Activated CD4-positive, alpha-beta memory T cell treated with anti-CD3 and anti-CD28 coated beads for 36 hours (primary cell): ENCODE results near the gene GFPT2. TPM values are rescaled to one million over a fixed set of nuclear protein-coding genes. Genes with fewer than 3 reads are reported as not detected.

ENCODE experiments used
- CTCF ChIA-PET: fragments of 350-600 bp; sonication (Branson Sonifier 250); formaldehyde crosslinking; loops from one replicate; lab custom pipeline; 2021; ENCODE audit warnings: antibody characterized with exemption, inconsistent platforms; lab: Charles Lee
- POLR2A ChIA-PET: fragments of 350-600 bp; sonication (Branson Sonifier 250); formaldehyde crosslinking; loops from one replicate; lab custom pipeline; 2021; ENCODE audit warnings: antibody characterized with exemption; lab: Charles Lee
- DNase-seq: peaks from one replicate; pipeline ENCODE4 v3.0.0-alpha.2; 2020
- H3K27ac Mint-ChIP-seq: one replicate; pipeline ENCODE4 v1.8.0; 2021; ENCODE audit warnings: mixed read lengths
- H3K27me3 Mint-ChIP-seq: one replicate; pipeline ENCODE4 v1.8.0; 2021; ENCODE audit warnings: mixed read lengths
- H3K36me3 Mint-ChIP-seq: one replicate; pipeline ENCODE4 v1.8.0; 2021; ENCODE audit warnings: mixed read lengths
- H3K4me1 Mint-ChIP-seq: one replicate; pipeline ENCODE4 v1.8.0; 2021; ENCODE audit warnings: low read depth, mixed read lengths
- H3K4me3 Mint-ChIP-seq: one replicate; pipeline ENCODE4 v1.8.0; 2021; ENCODE audit warnings: mild to moderate bottlenecking, mixed read lengths
- H3K9me3 Mint-ChIP-seq: one replicate; pipeline ENCODE4 v1.8.0; 2021; ENCODE audit warnings: mixed read lengths
- intact Hi-C: fragments of 100-400 bp; cut with micrococcal nuclease; formaldehyde crosslinking; loops from one replicate; pipeline ENCODE4 v1.15.1; 2023
- total RNA-seq, 2 experiments: library from RNA; stranded (reverse); gene quantifications; one replicate each; pipeline ENCODE4 v1.2.3, GENCODE V29; 2021

Gene GFPT2
- total RNA-seq, 2 experiments from 2014 or later, result 0.12 to 0.15 TPM

DNA sequence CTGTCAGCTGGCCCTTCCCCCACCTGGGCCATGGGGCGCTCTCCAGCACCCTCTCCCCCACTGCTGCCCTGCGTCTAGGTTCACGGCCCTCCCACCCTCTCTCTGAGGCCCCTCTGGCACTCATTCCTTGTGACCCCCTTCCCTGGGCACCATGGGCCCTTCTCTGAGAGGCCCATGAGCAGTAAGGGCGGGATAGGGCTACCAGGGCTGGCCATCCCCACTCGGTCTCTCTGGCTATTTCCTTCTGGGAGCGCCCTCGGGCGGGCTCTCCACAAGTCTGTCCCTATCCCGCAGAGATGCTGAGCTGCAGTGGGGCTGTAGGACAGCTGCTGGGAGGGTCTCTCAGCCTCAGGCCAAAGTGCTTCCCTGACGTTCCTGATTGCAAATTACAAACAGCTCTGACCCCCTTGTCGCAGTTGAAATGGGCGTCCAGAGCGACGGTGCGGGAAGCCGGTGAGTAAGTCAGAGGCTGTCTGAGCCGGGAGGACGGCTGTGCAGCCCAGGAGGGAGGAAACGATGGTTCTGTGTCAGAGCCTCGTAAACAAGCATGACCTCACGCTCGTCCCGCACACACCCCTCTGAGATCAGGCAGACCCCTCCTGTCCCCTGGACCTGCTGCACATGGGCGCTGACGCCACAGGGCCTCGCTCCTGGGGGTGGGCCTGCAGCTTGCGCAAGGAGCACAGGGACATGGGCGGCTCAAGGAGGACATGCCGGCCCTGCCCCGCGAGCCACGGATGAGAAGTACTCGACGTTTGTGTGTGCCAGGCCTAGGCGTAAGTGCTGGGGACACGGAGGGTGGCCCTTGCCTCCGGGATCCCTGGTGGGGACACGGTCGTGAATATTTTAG, 36.3 kb upstream of the GFPT2 start:
- Mint-ChIP-seq H3K36me3 (no peaks in the 10 kb centered on the region), H3K4me1 (no peaks in the 10 kb centered on the region), H3K4me3 (no peak overlapping the region), H3K27ac (no peak overlapping the region), H3K9me3 (no peaks in the 10 kb centered on the region), H3K27me3 (peaks cover 2% of the 10 kb centered on the region)
- CTCF ChIA-PET, result no interaction called here
- no peak for DNase-seq
- intact Hi-C loops, result no loop called here
- POLR2A ChIA-PET, result no interaction called here

DNA sequence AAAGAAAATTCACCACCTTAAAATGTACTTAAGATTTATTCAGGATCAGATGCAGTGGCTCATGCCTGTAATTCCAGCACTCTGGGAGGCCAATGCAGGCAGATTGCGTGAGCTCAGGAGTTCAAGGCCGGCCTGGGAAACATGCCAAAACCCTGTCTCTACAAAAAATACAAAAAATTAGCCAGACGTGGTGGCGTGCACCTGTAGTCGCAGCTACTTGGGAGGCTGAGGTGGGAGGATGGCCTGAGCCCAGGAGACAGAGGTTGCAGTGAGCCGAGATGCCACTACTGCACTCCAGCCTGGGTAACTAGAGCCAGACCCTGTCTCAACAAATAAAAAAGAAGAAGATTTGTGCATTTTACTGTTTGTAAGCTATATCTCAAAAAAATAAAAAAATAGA, 34.7 kb upstream of the GFPT2 start:
- Mint-ChIP-seq H3K9me3 (no peaks in the 10 kb centered on the region), H3K27me3 (peaks cover 2% of the 10 kb centered on the region), H3K4me1 (no peaks in the 10 kb centered on the region), H3K4me3 (no peak overlapping the region), H3K27ac (no peak overlapping the region), H3K36me3 (no peaks in the 10 kb centered on the region)
- ChIA-PET POLR2A (no interaction called here), CTCF (interaction anchor here (1.0 kb wide), 1 partner anchor 95 kb away, joined by 3 read pairs; no protein-coding TSS in a partner anchor)
- intact Hi-C loops, result no loop called here
- no peak for DNase-seq

DNA sequence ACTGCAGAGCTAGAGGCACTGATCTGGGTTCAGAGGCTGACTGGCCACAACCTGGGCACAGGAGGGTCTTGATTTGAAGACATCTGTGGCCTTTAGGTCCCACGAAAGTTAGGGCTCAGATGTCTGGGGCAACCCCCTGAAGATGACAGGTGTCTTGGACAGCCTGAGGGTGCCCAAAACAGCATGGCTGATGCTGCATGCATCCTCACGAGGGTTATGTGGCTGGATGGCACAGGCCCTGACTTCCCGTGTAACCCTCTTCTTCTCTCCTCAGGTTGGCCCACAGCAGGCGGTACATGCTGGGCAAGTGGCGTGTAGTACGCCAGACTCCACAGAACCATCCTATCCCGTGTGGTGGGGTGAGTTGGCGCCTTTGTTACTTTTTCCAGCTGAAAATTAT, 29.8 kb upstream of the GFPT2 start:
- H3K27me3 Mint-ChIP-seq, result peaks cover 2% of the 10 kb centered on the region
- no peaks in the 10 kb centered on the region for H3K4me1 Mint-ChIP-seq
- H3K9me3 Mint-ChIP-seq, result no peaks in the 10 kb centered on the region
- ChIA-PET CTCF (no interaction called here), POLR2A (no interaction called here)
- H3K36me3 Mint-ChIP-seq, result no peaks in the 10 kb centered on the region
- DNase-seq, result no peak
- no peak overlapping the region for H3K27ac Mint-ChIP-seq
- intact Hi-C loops, result no loop called here
- no peak overlapping the region for H3K4me3 Mint-ChIP-seq

DNA sequence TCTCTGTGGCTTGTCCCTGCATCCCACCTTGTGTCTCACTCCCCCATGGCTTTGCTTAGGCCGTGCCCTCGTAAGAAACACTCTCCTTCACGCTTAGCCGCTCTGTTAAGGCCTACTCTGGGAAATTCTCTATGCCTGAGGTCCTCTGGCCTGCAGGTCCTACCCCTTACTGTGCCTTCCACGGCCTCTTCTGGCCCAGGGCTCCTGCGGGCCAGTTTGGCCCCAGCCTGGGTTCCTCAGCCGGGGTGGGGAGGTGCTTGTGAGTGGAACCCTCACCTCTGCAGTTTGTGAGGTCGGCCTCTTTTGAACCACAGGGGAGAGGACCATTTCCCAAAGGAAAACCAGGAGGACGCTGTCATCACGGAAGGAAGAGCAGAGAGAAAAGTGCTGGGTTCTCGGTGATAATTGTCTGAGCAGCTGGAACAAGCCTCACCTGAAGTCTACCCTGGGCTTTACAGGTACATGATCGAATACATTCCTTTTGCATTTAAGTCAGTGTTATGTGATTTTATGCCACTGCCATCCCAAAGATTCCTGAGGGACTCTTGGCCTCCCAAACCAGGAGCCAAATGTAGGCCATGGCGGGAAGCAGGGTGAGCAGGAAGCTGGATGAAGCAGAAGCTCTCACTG, 28.8 kb upstream of the GFPT2 start:
- Mint-ChIP-seq H3K27ac (no peak overlapping the region), H3K4me3 (no peak overlapping the region), H3K36me3 (no peaks in the 10 kb centered on the region), H3K4me1 (no peaks in the 10 kb centered on the region), H3K27me3 (peaks cover 2% of the 10 kb centered on the region), H3K9me3 (no peaks in the 10 kb centered on the region)
- DNase-seq, result no peak
- ChIA-PET CTCF (no interaction called here), POLR2A (no interaction called here)
- intact Hi-C loops, result no loop called here

DNA sequence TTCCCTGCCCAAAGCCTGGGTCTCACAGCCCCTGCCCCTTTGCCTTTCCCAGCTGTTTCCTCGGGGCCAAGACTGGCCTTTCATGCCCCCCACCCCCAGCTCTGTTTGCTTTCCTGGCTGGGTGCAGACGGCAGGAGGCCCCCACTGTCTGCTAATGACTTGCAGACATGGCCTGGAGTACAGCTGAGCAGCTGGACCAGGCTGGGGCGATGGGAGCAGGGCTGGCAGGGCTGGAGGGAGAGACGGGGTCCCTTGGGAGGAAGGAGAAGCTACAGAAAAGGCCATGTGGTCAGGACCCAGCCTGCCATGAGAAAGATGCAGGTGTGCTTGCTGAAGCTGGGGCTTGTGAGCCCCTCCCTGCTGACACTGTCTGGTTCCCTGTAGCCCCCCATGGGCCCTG, 28.3 kb upstream of the GFPT2 start:
- no peak for DNase-seq
- no peaks in the 10 kb centered on the region for H3K4me1 Mint-ChIP-seq
- no peaks in the 10 kb centered on the region for H3K36me3 Mint-ChIP-seq
- H3K27me3 Mint-ChIP-seq, result peaks cover 2% of the 10 kb centered on the region
- CTCF ChIA-PET, result interaction anchor here (0.8 kb wide), 1 partner anchor 53 kb away, joined by 3 read pairs; no protein-coding TSS in a partner anchor
- H3K9me3 Mint-ChIP-seq, result no peaks in the 10 kb centered on the region
- intact Hi-C loops, result no loop called here
- no peak overlapping the region for H3K4me3 Mint-ChIP-seq
- H3K27ac Mint-ChIP-seq, result no peak overlapping the region
- POLR2A ChIA-PET, result no interaction called here

DNA sequence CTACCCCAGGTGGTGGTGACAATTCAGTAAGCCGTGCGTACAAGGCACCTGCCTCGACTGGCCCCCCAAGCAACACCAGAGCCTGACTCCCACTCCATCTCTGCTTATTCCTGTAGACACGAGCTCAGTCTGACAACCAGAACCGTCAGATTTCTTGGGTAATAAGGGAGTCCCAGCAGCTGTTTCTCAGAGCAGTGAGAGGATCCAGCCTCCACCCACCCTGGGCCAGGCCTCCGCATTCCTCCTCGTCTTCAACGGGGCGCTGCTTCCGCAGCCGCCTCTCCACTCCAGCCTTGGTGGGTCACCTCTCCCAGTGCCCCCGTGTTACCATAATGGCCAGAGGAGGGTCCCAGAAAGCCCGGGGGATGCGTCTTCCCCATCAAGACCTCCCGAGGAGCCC, 27.7 kb upstream of the GFPT2 start:
- no peaks in the 10 kb centered on the region for H3K9me3 Mint-ChIP-seq
- H3K27me3 Mint-ChIP-seq, result peaks cover 2% of the 10 kb centered on the region
- POLR2A ChIA-PET, result no interaction called here
- H3K36me3 Mint-ChIP-seq, result no peaks in the 10 kb centered on the region
- H3K4me3 Mint-ChIP-seq, result no peak overlapping the region
- intact Hi-C loops, result no loop called here
- no peaks in the 10 kb centered on the region for H3K4me1 Mint-ChIP-seq
- CTCF ChIA-PET, result interaction anchor here (0.8 kb wide), 1 partner anchor 52 kb away, joined by 3 read pairs; no protein-coding TSS in a partner anchor
- no peak overlapping the region for H3K27ac Mint-ChIP-seq
- DNase-seq, result no peak

DNA sequence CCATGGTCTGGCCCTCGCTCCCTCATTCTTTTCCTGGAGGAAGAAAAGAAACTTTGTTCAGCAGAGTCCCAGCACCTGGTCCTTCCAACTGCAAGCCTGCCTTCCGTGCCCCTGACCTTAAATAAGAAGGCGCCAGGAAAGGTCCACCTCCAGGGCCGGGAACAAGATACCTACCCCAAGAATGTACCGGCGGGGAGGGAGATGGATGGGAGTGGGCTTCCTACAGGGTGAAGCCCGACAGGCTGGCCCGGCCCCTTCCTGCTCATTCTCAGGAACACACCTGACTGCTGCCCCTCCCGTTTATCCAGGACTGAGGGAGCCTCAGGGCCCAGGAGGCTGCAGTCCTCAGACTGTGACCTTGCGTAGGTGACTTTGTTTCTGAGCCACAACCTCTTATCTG, 27.3 kb upstream of the GFPT2 start:
- Mint-ChIP-seq H3K4me1 (no peaks in the 10 kb centered on the region), H3K27me3 (peaks cover 2% of the 10 kb centered on the region), H3K9me3 (no peaks in the 10 kb centered on the region), H3K27ac (no peak overlapping the region), H3K4me3 (no peak overlapping the region), H3K36me3 (no peaks in the 10 kb centered on the region)
- ChIA-PET POLR2A (no interaction called here), CTCF (no interaction called here)
- no peak for DNase-seq
- intact Hi-C loops, result no loop called here

DNA sequence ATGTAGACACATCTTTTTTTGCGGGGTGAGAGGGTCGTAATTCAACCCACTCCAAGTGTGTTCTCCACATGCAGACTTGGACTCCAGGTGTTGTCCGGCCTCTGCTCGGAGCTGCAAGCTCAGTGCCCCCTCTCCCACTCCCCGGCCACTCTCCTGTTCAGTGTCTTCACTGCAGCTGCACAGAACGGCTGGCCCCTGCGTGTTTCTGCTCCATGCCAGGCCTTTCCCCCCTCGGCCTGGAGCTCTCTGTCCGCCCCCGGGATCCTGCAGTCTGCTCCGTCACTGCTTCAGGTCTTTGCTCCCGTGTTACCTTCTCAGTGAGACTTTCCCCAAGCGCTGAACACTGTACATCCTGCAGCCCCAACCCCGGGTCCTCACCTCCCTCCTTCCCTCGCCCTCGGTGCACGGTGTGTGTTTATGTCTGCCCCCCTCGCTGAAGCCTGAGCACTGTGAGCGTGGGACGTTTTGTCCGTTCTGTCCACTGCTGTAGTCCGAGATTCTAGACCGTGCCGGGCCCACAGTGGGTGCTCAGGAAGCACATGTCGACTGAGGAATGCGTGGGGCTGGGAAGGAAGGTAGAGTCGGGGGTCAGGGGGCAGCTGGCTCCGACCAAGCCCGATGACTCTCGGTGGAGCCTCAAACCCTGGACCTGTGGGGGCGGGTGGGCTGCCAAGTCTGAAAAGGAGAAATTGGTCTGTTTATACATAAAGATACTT, 26.4 kb upstream of the GFPT2 start:
- CTCF ChIA-PET, result no interaction called here
- no peaks in the 10 kb centered on the region for H3K4me1 Mint-ChIP-seq
- POLR2A ChIA-PET, result no interaction called here
- intact Hi-C loops, result no loop called here
- H3K27me3 Mint-ChIP-seq, result peaks cover 2% of the 10 kb centered on the region
- no peak for DNase-seq
- no peak overlapping the region for H3K4me3 Mint-ChIP-seq
- no peaks in the 10 kb centered on the region for H3K9me3 Mint-ChIP-seq
- H3K36me3 Mint-ChIP-seq, result no peaks in the 10 kb centered on the region
- no peak overlapping the region for H3K27ac Mint-ChIP-seq

DNA sequence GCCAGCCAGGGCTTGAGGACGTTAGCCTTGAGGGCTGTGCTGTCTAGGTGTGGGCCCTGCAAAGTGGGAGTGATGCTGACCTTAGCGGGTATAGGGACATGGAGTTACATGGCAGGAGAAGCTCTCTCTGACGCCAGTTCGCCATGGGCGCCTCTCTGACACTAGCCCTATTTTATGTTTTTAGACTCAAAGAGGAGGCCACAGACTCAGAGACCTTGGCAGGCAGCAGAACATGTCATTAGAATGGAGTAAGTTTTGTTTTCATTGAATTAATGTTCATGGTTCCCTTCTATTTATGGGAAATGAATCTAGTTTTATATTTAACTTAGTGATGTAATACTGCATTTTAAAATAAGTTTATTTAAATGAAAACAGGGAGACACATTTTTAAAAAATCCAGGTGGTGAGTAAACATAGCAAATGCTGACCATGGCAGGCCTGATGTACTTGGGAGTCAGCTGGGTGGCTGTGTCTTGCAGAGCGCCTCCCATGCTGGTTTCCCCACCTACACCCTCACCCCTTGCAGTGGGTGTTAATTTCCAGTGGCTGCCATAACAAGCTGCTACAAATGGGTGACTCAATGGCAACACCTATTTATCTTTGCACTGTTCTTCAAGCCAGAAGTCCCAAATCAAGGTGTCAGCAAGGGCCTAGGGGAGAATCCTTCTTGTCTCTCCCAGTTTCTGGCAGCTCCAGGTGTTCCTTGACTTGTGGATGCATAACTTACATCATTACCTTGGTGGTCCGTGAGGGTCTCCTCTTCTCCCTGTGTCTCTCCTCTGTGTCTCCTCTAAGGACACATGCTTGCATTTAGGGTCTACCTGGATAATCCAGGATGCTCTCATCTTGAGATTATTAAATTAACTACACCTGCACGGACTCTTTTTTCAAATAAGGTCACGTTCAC, 25.6 kb upstream of the GFPT2 start:
- intact Hi-C loops, result no loop called here
- H3K36me3 Mint-ChIP-seq, result no peaks in the 10 kb centered on the region
- no peak for DNase-seq
- no peaks in the 10 kb centered on the region for H3K27me3 Mint-ChIP-seq
- ChIA-PET POLR2A (no interaction called here), CTCF (no interaction called here)
- no peak overlapping the region for H3K4me3 Mint-ChIP-seq
- no peaks in the 10 kb centered on the region for H3K4me1 Mint-ChIP-seq
- no peaks in the 10 kb centered on the region for H3K9me3 Mint-ChIP-seq
- H3K27ac Mint-ChIP-seq, result no peak overlapping the region

DNA sequence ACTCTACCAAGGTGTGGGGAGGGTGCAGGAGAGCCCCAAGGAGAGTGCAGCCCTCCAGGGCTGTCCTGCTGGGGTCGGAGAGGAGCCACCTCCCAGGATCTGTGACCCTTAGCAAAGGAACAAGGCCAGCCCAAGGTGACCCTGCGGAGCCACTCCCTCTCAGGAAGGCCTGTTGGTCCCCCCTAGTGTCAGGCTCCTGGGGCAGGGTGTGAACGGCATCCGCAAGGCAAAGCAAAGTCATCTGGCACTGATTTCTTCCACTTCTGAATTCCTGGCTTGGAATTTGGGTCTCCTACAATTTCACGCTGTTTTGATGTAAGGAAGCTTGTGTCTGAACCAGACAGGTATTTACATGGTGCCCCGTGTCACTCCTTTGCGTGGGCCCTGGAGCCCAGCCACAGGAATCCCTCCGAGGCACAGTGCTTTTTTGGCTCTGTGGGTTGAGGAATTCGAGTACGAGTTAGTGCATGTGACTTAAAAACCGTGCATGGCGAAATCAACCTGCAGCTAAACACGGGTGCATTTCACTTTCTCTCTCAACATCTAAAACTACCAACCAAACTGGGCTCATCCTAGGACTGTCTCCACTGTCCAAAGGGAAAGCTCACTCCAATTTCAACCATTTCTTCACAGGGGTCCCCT, 24.5 kb upstream of the GFPT2 start:
- Mint-ChIP-seq H3K27me3 (no peaks in the 10 kb centered on the region), H3K27ac (no peak overlapping the region)
- CTCF ChIA-PET, result no interaction called here

DNA sequence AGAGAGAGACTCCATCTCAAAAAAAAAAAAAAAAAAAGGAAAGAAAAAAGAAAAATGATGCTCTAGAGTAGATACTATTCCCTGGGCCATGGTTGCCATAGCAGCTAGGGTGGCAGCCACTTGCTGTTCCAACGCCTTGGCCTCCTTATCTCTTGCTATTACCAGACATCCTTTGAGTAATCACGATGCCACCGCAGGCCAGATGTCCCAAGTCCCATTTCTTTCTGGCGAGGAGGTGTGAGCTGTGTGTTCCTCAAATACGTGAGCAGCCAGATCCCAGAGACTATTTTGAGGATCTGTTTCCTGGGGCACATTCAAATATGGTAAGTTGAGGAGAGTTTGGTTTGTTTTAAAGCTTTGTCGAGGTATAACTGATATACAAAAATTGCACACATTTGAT, 23.4 kb upstream of the GFPT2 start:
- Mint-ChIP-seq H3K27ac (no peak overlapping the region), H3K36me3 (no peaks in the 10 kb centered on the region), H3K4me1 (no peaks in the 10 kb centered on the region), H3K9me3 (no peaks in the 10 kb centered on the region), H3K27me3 (no peaks in the 10 kb centered on the region), H3K4me3 (no peak overlapping the region)
- ChIA-PET CTCF (no interaction called here), POLR2A (no interaction called here)
- intact Hi-C loops, result no loop called here
- DNase-seq, result no peak

More for the DNA sequence above, 24.5 kb upstream of the GFPT2 start:
- Mint-ChIP-seq H3K9me3 (no peaks in the 10 kb centered on the region), H3K36me3 (no peaks in the 10 kb centered on the region), H3K4me3 (no peak overlapping the region), H3K4me1 (no peaks in the 10 kb centered on the region)
- no peak for DNase-seq
- intact Hi-C loops, result no loop called here
- POLR2A ChIA-PET, result no interaction called here
